Neural progenitor cell (in vitro differentiated cells): Measurements from ENCODE around the gene CALHM5. TPM values are rescaled to one million over a fixed set of nuclear protein-coding genes. Genes with fewer than 3 reads are reported as not detected.

Experiments used
- DNase-seq: peaks from one replicate; pipeline ENCODE4 v3.0.0-alpha.2; 2016; ENCODE audit warnings: low spot score
- H2AFZ ChIP-seq: fragments of 200-600 bp; sonication (generic); replicated peaks from 2 replicates; pipeline ENCODE4 v1.6.1; 2016; ENCODE audit warnings: antibody characterized with exemption
- H3F3A ChIP-seq: fragments of 200-600 bp; sonication (generic); 2 replicates; pipeline ENCODE4 v1.6.1; 2016; ENCODE audit warnings: antibody characterized with exemption, low read depth
- H3K27ac ChIP-seq: fragments of 200-600 bp; sonication (generic); 2 replicates; pipeline ENCODE4 v1.5.1; 2016; ENCODE audit warnings: mild to moderate bottlenecking
- H3K27me3 ChIP-seq: fragments of 200-600 bp; sonication (generic); 2 replicates; pipeline ENCODE4 v1.6.1; 2016; ENCODE audit warnings: mild to moderate bottlenecking, moderate library complexity
- H3K36me3 ChIP-seq: fragments of 200-600 bp; sonication (generic); 2 replicates; pipeline ENCODE4 v1.5.1; 2016
- H3K4me1 ChIP-seq: fragments of 200-600 bp; sonication (generic); 2 replicates; pipeline ENCODE4 v1.6.1; 2016; ENCODE audit warnings: mixed run types
- H3K4me2 ChIP-seq: fragments of 200-600 bp; sonication (generic); 2 replicates; pipeline ENCODE4 v1.6.1; 2016
- H3K4me3 ChIP-seq: fragments of 200-600 bp; sonication (generic); 2 replicates; pipeline ENCODE4 v1.5.1; 2016
- H3K79me2 ChIP-seq: fragments of 200-600 bp; sonication (generic); 2 replicates; pipeline ENCODE4 v1.6.1; 2016; ENCODE audit warnings: low read depth
- H3K9ac ChIP-seq: fragments of 200-600 bp; sonication (generic); 2 replicates; pipeline ENCODE4 v1.6.1; 2016
- H3K9me3 ChIP-seq: fragments of 200-600 bp; sonication (generic); 2 replicates; pipeline ENCODE4 v1.5.1; 2016; ENCODE audit warnings: low read depth
- H4K20me1 ChIP-seq: fragments of 200-600 bp; sonication (generic); 2 replicates; pipeline ENCODE4 v1.6.1; 2016; ENCODE audit warnings: low read depth
- H3K27ac Mint-ChIP-seq: 3 replicates; pipeline ENCODE4 v1.8.0; 2021; ENCODE audit warnings: mixed read lengths
- H3K27me3 Mint-ChIP-seq: 2 replicates; pipeline ENCODE4 v1.8.0; 2022; ENCODE audit warnings: low read depth, mild to moderate bottlenecking, inconsistent platforms, moderate library complexity, mixed read lengths; ENCODE audit not compliant: insufficient read depth
- H3K36me3 Mint-ChIP-seq: 3 replicates; pipeline ENCODE4 v1.8.0; 2021; ENCODE audit warnings: mixed read lengths
- H3K4me1 Mint-ChIP-seq: 3 replicates; pipeline ENCODE4 v1.8.0; 2021; ENCODE audit warnings: mixed read lengths
- H3K4me3 Mint-ChIP-seq: 3 replicates; pipeline ENCODE4 v1.8.0; 2021; ENCODE audit warnings: mild to moderate bottlenecking, moderate library complexity, mixed read lengths
- H3K9me3 Mint-ChIP-seq: 3 replicates; pipeline ENCODE4 v1.8.0; 2020; ENCODE audit warnings: mixed read lengths
- EZH2 ChIP-seq: fragments of 200-600 bp; sonication (generic); IDR thresholded peaks from 2 replicates; pipeline ENCODE4 v1.6.1; 2017; ENCODE audit warnings: antibody characterized with exemption, mild to moderate bottlenecking, moderate library complexity
- EZH2phosphoT487 ChIP-seq: fragments of 200-600 bp; sonication (generic); IDR thresholded peaks from 2 replicates; pipeline ENCODE4 v1.6.1; 2017; ENCODE audit warnings: antibody characterized with exemption
- total RNA-seq: library from RNA; depleted of rRNA; stranded (reverse); fragments of >200 nt; gene quantifications from 2 replicates; pipeline ENCODE4 v1.2.3, GENCODE V29; 2015; ENCODE audit warnings: low replicate concordance
- TF ChIP-seq, protein P1 (sequence below): fragments of 200-600 bp; sonication (generic); IDR thresholded peaks from 2 replicates; pipeline ENCODE4 v1.5.1; 2017; ENCODE audit warnings: antibody characterized with exemption, mild to moderate bottlenecking

Gene CALHM5
- total RNA-seq, 1 donor from 2014 or later, result 0.07 TPM

DNA sequence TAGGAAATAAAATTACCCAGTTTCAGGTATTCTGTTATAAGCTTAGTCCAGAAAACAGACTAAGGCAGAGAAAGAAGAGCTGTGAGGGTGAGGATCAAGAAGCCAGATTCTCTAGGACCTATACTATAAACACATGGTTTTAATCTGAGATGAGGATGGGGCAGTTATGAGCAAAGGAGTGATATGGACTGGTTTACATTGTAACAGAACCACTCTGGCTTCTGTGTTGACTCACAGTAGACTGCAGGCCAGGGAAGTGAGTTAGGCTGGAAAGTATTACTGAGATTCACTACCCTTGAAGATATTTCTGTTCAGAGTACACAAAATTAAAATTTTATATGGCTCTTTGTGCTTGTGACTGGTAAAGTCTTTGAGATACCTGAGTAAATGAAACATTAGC lies 56.7 kb downstream of the CALHM5 start:
- Mint-ChIP-seq H3K9me3 (no peaks in the 10 kb centered on the region), H3K27ac (no peak overlapping the region), H3K27me3 (peaks cover 5% of the 10 kb centered on the region), H3K36me3 (no peaks in the 10 kb centered on the region), H3K4me3 (no peak overlapping the region), H3K4me1 (peaks cover 19% of the 10 kb centered on the region)
- Histone ChIP-seq H3K4me3 (no peak overlapping the region), H3K36me3 (no peaks in the 10 kb centered on the region), H3F3A (peaks cover 16% of the 10 kb centered on the region), H3K27me3 (peaks cover 5% of the 10 kb centered on the region), H3K27ac (no peak overlapping the region), H3K9me3 (no peaks in the 10 kb centered on the region), H3K79me2 (peaks cover 25% of the 10 kb centered on the region), H3K9ac (no peak overlapping the region), H3K4me2 (no peak overlapping the region), H2AFZ (no peak overlapping the region), H4K20me1 (no peaks in the 10 kb centered on the region), H3K4me1 (peaks cover 13% of the 10 kb centered on the region)
- TF ChIP-seq EZH2phosphoT487, result no peak
- no peak for DNase-seq

DNA sequence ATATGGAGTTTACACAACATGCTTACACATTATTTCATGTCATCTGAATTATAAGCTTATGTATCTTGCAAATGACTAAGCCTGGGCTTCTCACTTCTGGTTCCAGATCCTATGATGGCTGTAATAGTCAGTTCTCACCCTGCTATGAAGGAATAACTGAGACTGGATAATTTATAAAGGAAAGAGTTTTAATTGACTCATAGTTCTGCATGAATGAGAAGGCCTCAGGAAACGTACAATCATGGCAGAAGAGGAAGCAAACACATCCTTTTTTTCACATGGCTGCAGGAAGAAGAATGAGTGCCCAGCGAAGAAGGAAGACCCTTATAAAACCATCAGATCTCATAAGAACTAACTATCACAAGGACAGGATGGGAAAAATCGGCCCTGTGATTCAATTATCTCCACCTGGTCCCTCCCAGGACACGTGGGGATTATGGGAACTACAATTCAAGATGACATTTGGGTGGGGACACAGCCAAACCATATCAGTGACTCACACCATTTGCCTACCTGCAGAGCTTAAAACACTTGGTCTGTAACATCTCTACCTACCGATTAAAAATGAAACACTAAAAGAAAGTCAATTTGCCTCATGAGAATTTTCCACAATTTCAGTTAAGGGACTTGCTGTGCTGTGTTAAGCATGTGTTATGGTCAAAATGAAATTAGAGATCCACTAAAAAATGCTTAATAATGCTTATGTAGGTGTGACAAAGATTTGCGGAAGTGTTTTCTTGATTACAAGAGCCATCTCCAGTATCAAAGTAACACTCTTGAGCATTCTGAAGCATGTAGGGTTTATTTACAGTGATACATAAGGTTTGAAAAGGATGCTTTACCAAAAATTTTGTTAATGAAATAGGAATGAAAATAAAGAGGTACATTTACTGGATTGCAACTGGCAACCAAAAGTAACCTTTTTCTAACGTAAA lies 57.6 kb downstream of the CALHM5 start:
- H3K27me3 ChIP-seq, result peaks cover 5% of the 10 kb centered on the region
- H3K4me1 ChIP-seq, result peaks cover 15% of the 10 kb centered on the region
- Mint-ChIP-seq H3K9me3 (no peaks in the 10 kb centered on the region), H3K27ac (no peak overlapping the region), H3K27me3 (peaks cover 4% of the 10 kb centered on the region), H3K4me3 (peak overlapping the region; percentile 100), H3K36me3 (no peaks in the 10 kb centered on the region), H3K4me1 (peaks cover 27% of the 10 kb centered on the region)
- no peaks in the 10 kb centered on the region for H4K20me1 ChIP-seq
- H3F3A ChIP-seq, result peaks cover 16% of the 10 kb centered on the region
- H3K27ac ChIP-seq, result no peak overlapping the region
- peaks cover 35% of the 10 kb centered on the region for H3K79me2 ChIP-seq
- H3K4me2 ChIP-seq, result no peak overlapping the region
- H3K4me3 ChIP-seq, result no peak overlapping the region
- H3K9me3 ChIP-seq, result no peaks in the 10 kb centered on the region
- no peak overlapping the region for H3K9ac ChIP-seq
- no peaks in the 10 kb centered on the region for H3K36me3 ChIP-seq
- TF ChIP-seq, protein P1, sequence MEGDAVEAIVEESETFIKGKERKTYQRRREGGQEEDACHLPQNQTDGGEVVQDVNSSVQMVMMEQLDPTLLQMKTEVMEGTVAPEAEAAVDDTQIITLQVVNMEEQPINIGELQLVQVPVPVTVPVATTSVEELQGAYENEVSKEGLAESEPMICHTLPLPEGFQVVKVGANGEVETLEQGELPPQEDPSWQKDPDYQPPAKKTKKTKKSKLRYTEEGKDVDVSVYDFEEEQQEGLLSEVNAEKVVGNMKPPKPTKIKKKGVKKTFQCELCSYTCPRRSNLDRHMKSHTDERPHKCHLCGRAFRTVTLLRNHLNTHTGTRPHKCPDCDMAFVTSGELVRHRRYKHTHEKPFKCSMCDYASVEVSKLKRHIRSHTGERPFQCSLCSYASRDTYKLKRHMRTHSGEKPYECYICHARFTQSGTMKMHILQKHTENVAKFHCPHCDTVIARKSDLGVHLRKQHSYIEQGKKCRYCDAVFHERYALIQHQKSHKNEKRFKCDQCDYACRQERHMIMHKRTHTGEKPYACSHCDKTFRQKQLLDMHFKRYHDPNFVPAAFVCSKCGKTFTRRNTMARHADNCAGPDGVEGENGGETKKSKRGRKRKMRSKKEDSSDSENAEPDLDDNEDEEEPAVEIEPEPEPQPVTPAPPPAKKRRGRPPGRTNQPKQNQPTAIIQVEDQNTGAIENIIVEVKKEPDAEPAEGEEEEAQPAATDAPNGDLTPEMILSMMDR, result no peak
- TF ChIP-seq EZH2phosphoT487 (no peak), EZH2 (no peak)
- no peak overlapping the region for H2AFZ ChIP-seq
- no peak for DNase-seq

DNA sequence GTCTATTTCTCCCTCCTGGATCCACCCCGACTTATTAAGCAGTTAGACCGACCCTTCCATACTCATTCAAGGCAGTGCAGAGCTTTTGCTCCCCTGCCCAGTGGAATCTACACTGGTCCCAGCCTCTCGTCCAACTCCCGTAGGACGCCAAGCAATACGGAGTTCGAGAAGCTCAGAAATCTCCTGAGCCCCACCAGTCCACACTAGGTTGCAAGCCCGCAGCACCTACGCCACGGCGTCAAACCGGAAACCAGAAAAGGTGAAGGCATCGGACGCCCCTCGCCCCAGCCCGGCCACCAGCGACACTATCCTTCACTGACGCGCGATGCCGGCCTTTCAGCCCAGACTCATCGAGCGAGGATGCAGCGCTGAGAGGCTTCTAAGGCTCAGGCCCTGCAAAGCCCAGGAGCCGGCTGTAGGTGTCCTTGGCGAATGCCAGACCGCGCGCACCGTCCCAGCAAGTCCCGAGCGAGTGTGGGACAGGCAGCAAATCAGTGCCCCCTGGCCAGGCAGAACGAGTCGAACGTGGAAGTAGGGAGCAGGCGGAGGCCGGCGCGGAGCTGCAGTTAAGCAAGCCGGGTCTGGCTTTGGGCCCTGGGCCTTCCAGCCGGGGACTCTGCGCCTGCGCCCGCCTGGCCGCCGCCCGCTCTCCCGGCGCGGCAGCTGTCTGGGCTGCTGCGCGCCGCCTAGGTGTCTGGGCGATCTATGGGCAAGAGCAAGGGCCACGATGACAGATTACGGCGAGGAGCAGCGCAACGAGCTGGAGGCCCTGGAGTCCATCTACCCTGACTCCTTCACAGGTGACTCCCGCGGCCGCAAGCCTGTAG lies 59.6 kb downstream of the CALHM5 start, which contains the start of gene RWDD1:
Gene RWDD1, plus strand, starts transcription at position 649 of the 827 bp plus-strand sequence. Its CDS starts 79 bp downstream, at position 728.
- TF ChIP-seq, protein P1, result no peak
- no peak for TF ChIP-seq EZH2
- no peak for TF ChIP-seq EZH2phosphoT487
- H3K4me1 ChIP-seq, result peaks cover 15% of the 10 kb centered on the region
- peaks cover 16% of the 10 kb centered on the region for H3F3A ChIP-seq
- no peaks in the 10 kb centered on the region for H3K9me3 Mint-ChIP-seq
- H3K4me2 ChIP-seq, result peak within 1 kb of the TSS; percentile 96
- H3K27me3 Mint-ChIP-seq, result peaks cover 4% of the 10 kb centered on the region
- H3K27ac ChIP-seq, result peak within 1 kb of the TSS; percentile 91
- peak; percentile 99 for DNase-seq
- peaks cover 27% of the 10 kb centered on the region for H3K4me1 Mint-ChIP-seq
- peaks cover 5% of the 10 kb centered on the region for H3K27me3 ChIP-seq
- peak within 1 kb of the TSS; percentile 100 for H3K4me3 Mint-ChIP-seq
- H2AFZ ChIP-seq, result peak within 1 kb of the TSS; percentile 92
- peaks cover 53% of the 10 kb centered on the region for H3K79me2 ChIP-seq
- no peaks in the 10 kb centered on the region for H3K36me3 Mint-ChIP-seq
- H3K9ac ChIP-seq, result peak within 1 kb of the TSS; percentile 95
- peaks cover 2% of the 10 kb centered on the region for H4K20me1 ChIP-seq
- H3K36me3 ChIP-seq, result no peaks in the 10 kb centered on the region
- peak within 1 kb of the TSS; percentile 99 for H3K27ac Mint-ChIP-seq
- H3K4me3 ChIP-seq, result peak within 1 kb of the TSS; percentile 94
- H3K9me3 ChIP-seq, result no peaks in the 10 kb centered on the region
